ENCODE measurements around the gene CDH23. TPM values are rescaled to one million over a fixed set of nuclear protein-coding genes. Genes with fewer than 3 reads are reported as not detected.

CDH23 gene
- total and polyA plus RNA-seq, 9 of the 15 experiments (the other 6 are each of a cell fraction or from before 2014, with no cell fraction given) = 0.18 to 1.2 (median 0.47) TPM

DNA sequence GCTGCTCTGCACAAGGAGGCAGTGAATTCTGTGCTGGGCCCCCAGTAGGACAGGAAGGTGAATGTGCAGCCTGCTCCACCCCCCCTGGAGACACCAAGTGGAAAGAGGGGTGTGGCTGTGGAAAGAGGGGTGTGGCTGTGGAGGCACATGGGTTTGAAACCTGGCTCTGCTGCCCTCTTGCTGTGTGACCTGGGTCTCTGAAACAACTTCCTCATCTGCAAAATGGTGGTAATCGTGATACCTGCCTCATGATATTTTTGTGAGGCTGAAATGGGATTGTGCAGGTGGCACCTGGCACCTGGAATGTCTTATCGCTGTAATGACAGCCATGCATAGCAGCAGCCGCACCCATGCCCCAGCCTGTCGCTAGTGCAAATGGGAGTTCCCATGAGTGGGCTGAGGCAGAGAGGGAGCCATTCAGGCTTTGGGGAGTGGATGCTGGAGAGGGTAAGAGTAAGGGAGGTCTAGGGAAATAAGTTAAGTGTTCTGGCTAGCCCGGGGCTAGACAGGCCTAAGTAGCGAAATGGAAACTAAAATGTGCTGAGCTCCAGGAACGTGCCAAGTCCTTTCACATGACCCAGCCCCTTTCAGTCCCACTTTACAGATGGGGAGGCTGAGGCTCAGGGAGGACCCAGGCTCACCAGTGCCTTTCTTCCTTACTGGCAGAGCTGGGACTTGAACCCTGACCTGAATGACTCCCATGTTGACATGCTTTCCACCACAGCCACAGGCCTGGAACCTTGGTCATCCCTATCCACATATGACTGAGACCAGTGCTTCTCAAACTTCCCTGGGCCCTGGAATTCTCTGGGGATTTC, 287.8 kb downstream of the CDH23 start (continued):
- TF ChIP-seq, protein P1, sequence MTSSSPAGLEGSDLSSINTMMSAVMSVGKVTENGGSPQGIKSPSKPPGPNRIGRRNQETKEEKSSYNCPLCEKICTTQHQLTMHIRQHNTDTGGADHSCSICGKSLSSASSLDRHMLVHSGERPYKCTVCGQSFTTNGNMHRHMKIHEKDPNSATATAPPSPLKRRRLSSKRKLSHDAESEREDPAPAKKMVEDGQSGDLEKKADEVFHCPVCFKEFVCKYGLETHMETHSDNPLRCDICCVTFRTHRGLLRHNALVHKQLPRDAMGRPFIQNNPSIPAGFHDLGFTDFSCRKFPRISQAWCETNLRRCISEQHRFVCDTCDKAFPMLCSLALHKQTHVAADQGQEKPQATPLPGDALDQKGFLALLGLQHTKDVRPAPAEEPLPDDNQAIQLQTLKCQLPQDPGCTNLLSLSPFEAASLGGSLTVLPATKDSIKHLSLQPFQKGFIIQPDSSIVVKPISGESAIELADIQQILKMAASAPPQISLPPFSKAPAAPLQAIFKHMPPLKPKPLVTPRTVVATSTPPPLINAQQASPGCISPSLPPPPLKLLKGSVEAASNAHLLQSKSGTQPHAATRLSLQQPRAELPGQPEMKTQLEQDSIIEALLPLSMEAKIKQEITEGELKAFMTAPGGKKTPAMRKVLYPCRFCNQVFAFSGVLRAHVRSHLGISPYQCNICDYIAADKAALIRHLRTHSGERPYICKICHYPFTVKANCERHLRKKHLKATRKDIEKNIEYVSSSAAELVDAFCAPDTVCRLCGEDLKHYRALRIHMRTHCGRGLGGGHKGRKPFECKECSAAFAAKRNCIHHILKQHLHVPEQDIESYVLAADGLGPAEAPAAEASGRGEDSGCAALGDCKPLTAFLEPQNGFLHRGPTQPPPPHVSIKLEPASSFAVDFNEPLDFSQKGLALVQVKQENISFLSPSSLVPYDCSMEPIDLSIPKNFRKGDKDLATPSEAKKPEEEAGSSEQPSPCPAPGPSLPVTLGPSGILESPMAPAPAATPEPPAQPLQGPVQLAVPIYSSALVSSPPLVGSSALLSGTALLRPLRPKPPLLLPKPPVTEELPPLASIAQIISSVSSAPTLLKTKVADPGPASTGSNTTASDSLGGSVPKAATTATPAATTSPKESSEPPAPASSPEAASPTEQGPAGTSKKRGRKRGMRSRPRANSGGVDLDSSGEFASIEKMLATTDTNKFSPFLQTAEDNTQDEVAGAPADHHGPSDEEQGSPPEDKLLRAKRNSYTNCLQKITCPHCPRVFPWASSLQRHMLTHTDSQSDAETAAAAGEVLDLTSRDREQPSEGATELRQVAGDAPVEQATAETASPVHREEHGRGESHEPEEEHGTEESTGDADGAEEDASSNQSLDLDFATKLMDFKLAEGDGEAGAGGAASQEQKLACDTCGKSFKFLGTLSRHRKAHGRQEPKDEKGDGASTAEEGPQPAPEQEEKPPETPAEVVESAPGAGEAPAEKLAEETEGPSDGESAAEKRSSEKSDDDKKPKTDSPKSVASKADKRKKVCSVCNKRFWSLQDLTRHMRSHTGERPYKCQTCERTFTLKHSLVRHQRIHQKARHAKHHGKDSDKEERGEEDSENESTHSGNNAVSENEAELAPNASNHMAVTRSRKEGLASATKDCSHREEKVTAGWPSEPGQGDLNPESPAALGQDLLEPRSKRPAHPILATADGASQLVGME (CRISPR knock-in tag; IDR thresholded peaks at IDR 0.05) = no peak
- TF ChIP-seq RBFOX2 (IDR thresholded peaks at IDR 0.05; ENCODE audit: low read depth, low read length) (0 out of 2 replicates have a peak, but pooled peaks have one; percentile 25), ZNF311 (CRISPR knock-in tag; IDR thresholded peaks at IDR 0.05) (no peak), NFRKB (IDR thresholded peaks at IDR 0.05; ENCODE audit: low read depth) (peak; percentile 67; the same call in 1 of the 2 replicates), GTF2F1 (IDR thresholded peaks at IDR 0.05; ENCODE audit: low read depth, low read length) (no peak), TEAD2 (tag; IDR thresholded peaks at IDR 0.05) (no peak), CBX2 (IDR thresholded peaks at IDR 0.05; ENCODE audit: insufficient read depth, low read length, poor library complexity, severe bottlenecking) (no peak), NFE2L1 (tag; IDR thresholded peaks at IDR 0.05; ENCODE audit: borderline replicate concordance, low read depth) (no peak)
- TF ChIP-seq, protein P2, sequence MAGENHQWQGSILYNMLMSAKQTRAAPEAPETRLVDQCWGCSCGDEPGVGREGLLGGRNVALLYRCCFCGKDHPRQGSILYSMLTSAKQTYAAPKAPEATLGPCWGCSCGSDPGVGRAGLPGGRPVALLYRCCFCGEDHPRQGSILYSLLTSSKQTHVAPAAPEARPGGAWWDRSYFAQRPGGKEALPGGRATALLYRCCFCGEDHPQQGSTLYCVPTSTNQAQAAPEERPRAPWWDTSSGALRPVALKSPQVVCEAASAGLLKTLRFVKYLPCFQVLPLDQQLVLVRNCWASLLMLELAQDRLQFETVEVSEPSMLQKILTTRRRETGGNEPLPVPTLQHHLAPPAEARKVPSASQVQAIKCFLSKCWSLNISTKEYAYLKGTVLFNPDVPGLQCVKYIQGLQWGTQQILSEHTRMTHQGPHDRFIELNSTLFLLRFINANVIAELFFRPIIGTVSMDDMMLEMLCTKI (IDR thresholded peaks at IDR 0.05; ENCODE audit: partially characterized antibody) = no peak
- TF ChIP-seq, protein P3, sequence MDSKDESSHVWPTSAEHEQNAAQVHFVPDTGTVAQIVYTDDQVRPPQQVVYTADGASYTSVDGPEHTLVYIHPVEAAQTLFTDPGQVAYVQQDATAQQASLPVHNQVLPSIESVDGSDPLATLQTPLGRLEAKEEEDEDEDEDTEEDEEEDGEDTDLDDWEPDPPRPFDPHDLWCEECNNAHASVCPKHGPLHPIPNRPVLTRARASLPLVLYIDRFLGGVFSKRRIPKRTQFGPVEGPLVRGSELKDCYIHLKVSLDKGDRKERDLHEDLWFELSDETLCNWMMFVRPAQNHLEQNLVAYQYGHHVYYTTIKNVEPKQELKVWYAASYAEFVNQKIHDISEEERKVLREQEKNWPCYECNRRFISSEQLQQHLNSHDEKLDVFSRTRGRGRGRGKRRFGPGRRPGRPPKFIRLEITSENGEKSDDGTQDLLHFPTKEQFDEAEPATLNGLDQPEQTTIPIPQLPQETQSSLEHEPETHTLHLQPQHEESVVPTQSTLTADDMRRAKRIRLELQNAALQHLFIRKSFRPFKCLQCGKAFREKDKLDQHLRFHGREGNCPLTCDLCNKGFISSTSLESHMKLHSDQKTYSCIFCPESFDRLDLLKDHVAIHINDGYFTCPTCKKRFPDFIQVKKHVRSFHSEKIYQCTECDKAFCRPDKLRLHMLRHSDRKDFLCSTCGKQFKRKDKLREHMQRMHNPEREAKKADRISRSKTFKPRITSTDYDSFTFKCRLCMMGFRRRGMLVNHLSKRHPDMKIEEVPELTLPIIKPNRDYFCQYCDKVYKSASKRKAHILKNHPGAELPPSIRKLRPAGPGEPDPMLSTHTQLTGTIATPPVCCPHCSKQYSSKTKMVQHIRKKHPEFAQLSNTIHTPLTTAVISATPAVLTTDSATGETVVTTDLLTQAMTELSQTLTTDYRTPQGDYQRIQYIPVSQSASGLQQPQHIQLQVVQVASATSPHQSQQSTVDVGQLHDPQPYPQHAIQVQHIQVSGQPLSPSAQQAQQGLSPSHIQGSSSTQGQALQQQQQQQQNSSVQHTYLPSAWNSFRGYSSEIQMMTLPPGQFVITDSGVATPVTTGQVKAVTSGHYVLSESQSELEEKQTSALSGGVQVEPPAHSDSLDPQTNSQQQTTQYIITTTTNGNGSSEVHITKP (IDR thresholded peaks at IDR 0.05; ENCODE audit: partially characterized antibody) = peak; percentile 30
- TF ChIP-seq, protein P4, sequence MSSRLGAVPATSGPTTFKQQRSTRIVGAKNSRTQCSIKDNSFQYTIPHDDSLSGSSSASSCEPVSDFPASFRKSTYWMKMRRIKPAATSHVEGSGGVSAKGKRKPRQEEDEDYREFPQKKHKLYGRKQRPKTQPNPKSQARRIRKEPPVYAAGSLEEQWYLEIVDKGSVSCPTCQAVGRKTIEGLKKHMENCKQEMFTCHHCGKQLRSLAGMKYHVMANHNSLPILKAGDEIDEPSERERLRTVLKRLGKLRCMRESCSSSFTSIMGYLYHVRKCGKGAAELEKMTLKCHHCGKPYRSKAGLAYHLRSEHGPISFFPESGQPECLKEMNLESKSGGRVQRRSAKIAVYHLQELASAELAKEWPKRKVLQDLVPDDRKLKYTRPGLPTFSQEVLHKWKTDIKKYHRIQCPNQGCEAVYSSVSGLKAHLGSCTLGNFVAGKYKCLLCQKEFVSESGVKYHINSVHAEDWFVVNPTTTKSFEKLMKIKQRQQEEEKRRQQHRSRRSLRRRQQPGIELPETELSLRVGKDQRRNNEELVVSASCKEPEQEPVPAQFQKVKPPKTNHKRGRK (tag; IDR thresholded peaks at IDR 0.05) = no peak
